T-cell (primary cell): ENCODE results near the gene COL19A1. TPM values are rescaled to one million over a fixed set of nuclear protein-coding genes. Genes with fewer than 3 reads are reported as not detected.

ENCODE experiments used
- ATAC-seq, 4 experiments: fragments of 200-7000 bp in 3 of 4; fragments of 150-1000 bp in 1 of 4; cut with Tn5 transposase; replicated peaks in 1 of 4; 1 replicate in 3 of 4; 2 replicates in 1 of 4; pipeline ENCODE4 v1.10.0; 2021; ENCODE audit warnings: moderate library complexity in 3 of 4, mild to moderate bottlenecking in 2 of 4, moderate number of reproducible peaks in 1 of 4
- CTCF ChIA-PET, 2 donors: fragments of 300-600 bp; sonication (Branson Sonifier 250); formaldehyde crosslinking; loops; one replicate each; lab custom pipeline; 2022; ENCODE audit warnings: antibody characterized with exemption in 2 of 2; lab: Charles Lee
- POLR2A ChIA-PET, 2 donors: fragments of 300-600 bp; sonication (Branson Sonifier 250); formaldehyde crosslinking; loops; one replicate each; lab custom pipeline; 2022; ENCODE audit warnings: antibody characterized with exemption in 2 of 2; lab: Charles Lee
- DNase-seq, 35 experiments: peaks; one replicate each; pipeline versions ENCODE4 v3.0.0 to v3.0.0-alpha.2; 2013 to 2023
- H3K27ac ChIP-seq: one replicate; pipeline ENCODE4 v1.5.1; 2013; ENCODE audit warnings: low read length
- H3K27me3 ChIP-seq, 2 experiments: replicated peaks in 1 of 2; 1 replicate in 1 of 2; 2 replicates in 1 of 2; pipeline versions ENCODE4 v1.6.1 to v1.7.0; 2013; ENCODE audit warnings: low read length in 1 of 2, mixed read lengths in 1 of 2; ENCODE audit not compliant: control insufficient read depth in 2 of 2, insufficient read depth in 2 of 2; ENCODE audit errors: extremely low read depth in 1 of 2
- H3K36me3 ChIP-seq, 2 donors: 1 replicate in 1 of 2; 2 replicates in 1 of 2; pipeline versions ENCODE4 v1.6.1 to v1.7.0; 2013; ENCODE audit warnings: low read length in 1 of 2; ENCODE audit not compliant: control insufficient read depth in 2 of 2, insufficient read depth in 1 of 2; ENCODE audit errors: extremely low read depth in 1 of 2
- H3K4me1 ChIP-seq, 2 experiments: 1 replicate in 1 of 2; 2 replicates in 1 of 2; pipeline versions ENCODE4 v1.6.1 to v1.7.0; 2013; ENCODE audit warnings: low read length in 2 of 2, mixed read lengths in 1 of 2; ENCODE audit not compliant: insufficient read depth in 2 of 2, control insufficient read depth in 1 of 2; ENCODE audit errors: extremely low read depth in 1 of 2
- H3K4me3 ChIP-seq, 2 donors: 1 replicate in 1 of 2; 2 replicates in 1 of 2; pipeline versions ENCODE4 v1.5.1 to v1.7.0; 2013; ENCODE audit warnings: mild to moderate bottlenecking in 2 of 2, low read length in 1 of 2, moderate library complexity in 1 of 2; ENCODE audit not compliant: control insufficient read depth in 1 of 2; ENCODE audit errors: extremely low read depth in 1 of 2
- H3K9me3 ChIP-seq: 2 replicates; pipeline ENCODE4 v1.7.0; 2013
- H3K27ac Mint-ChIP-seq, 2 donors: one replicate each; pipeline ENCODE4 v1.8.0; 2020 to 2021; ENCODE audit warnings: mild to moderate bottlenecking in 2 of 2, mixed read lengths in 2 of 2
- H3K27me3 Mint-ChIP-seq, 2 donors: one replicate each; pipeline ENCODE4 v1.8.0; 2021 to 2022; ENCODE audit warnings: mixed read lengths in 2 of 2
- H3K36me3 Mint-ChIP-seq: one replicate; pipeline ENCODE4 v1.8.0; 2021; ENCODE audit warnings: mixed read lengths
- H3K4me1 Mint-ChIP-seq, 3 donors: one replicate each; pipeline ENCODE4 v1.8.0; 2020 to 2022; ENCODE audit warnings: mixed read lengths in 3 of 3, mild to moderate bottlenecking in 1 of 3
- H3K4me3 Mint-ChIP-seq, 3 donors: one replicate each; pipeline ENCODE4 v1.8.0; 2020 to 2022; ENCODE audit warnings: mild to moderate bottlenecking in 3 of 3, mixed read lengths in 3 of 3, moderate library complexity in 3 of 3
- H3K9me3 Mint-ChIP-seq, 3 donors: one replicate each; pipeline ENCODE4 v1.8.0; 2020 to 2022; ENCODE audit warnings: mixed read lengths in 3 of 3
- WGBS: methylation state at CpG from one replicate; pipeline ENCODE4 v1.1.5; 2013; ENCODE audit warnings: missing lambda C conversion rate; ENCODE audit not compliant: insufficient coverage; 5-methylcytosine and 5-hydroxymethylcytosine counted together
- total RNA-seq, 35 experiments: library from RNA in 6 of 35; stranded (reverse) in 6 of 35; fragments of 120-200 nt in 1 of 35; gene quantifications; one replicate each; pipeline versions ENCODE4 v1.2.1 to v1.2.4 and lab custom pipeline; 2013 to 2026

COL19A1 gene
- total RNA-seq, 5 donors from 2014 or later (not counting 1 experiment from before 2014, with no cell fraction given), result 0.42 to 2.3 (median 0.55) TPM

GRCh38 chr6:70130865-70131264 is 264.5 kb downstream of the COL19A1 start:
- ChIA-PET CTCF (no interaction called here), POLR2A (no interaction called here)
- Mint-ChIP-seq H3K9me3 (no peaks in the 10 kb centered on the region), H3K27ac (no peak overlapping the region), H3K36me3 (no peaks in the 10 kb centered on the region), H3K4me1 (no peaks in the 10 kb centered on the region), H3K4me3 (no peak overlapping the region), H3K27me3 (no peaks in the 10 kb centered on the region)
- H3K36me3 ChIP-seq, result no peaks in the 10 kb centered on the region
- no peaks in the 10 kb centered on the region for H3K4me1 ChIP-seq
- H3K27ac ChIP-seq, result no peak overlapping the region
- no peak for ATAC-seq
- H3K4me3 ChIP-seq, result no peak overlapping the region
- peaks cover 0 to 3% of the 10 kb centered on the region in 2 experiments for H3K27me3 ChIP-seq
- DNase-seq, result no peak
- H3K9me3 ChIP-seq, result no peaks in the 10 kb centered on the region
- WGBS, result no CpG with 5 or more reads among the region's 1 CpG

GRCh38 chr6:70131528-70131927 is 265.2 kb downstream of the COL19A1 start:
- no peaks in the 10 kb centered on the region for H3K9me3 ChIP-seq
- H3K4me3 ChIP-seq, result no peak overlapping the region
- H3K4me3 Mint-ChIP-seq, result no peak overlapping the region
- DNase-seq (no peak), ATAC-seq (no peak)
- POLR2A ChIA-PET, result interaction anchor here in 1 of 2 donors (0.6 kb wide), 1 partner anchor 1768 kb away, joined by 4 read pairs; no protein-coding TSS in a partner anchor
- peaks cover 0 to 3% of the 10 kb centered on the region in 2 experiments for H3K27me3 ChIP-seq
- no peaks in the 10 kb centered on the region for H3K9me3 Mint-ChIP-seq
- no peak overlapping the region for H3K27ac Mint-ChIP-seq
- CTCF ChIA-PET, result no interaction called here
- H3K4me1 Mint-ChIP-seq, result no peaks in the 10 kb centered on the region
- no peaks in the 10 kb centered on the region for H3K36me3 ChIP-seq
- H3K27ac ChIP-seq, result no peak overlapping the region
- no peaks in the 10 kb centered on the region for H3K36me3 Mint-ChIP-seq
- no peaks in the 10 kb centered on the region for H3K27me3 Mint-ChIP-seq
- no peaks in the 10 kb centered on the region for H3K4me1 ChIP-seq
- WGBS, result no CpG with 5 or more reads among the region's 2 CpGs

- ATAC-seq (no peak), DNase-seq (no peak)
- CTCF ChIA-PET, result no interaction called here
- Histone ChIP-seq H3K9me3 (no peaks in the 10 kb centered on the region), H3K4me1 (no peaks in the 10 kb centered on the region), H3K27ac (no peak overlapping the region), H3K36me3 (no peaks in the 10 kb centered on the region), H3K27me3 (peaks cover 0 to 3% of the 10 kb centered on the region in 2 experiments), H3K4me3 (no peak overlapping the region)
- H3K27me3 Mint-ChIP-seq, result peaks cover 0 to 4% of the 10 kb centered on the region in 2 donors
- H3K36me3 Mint-ChIP-seq, result no peaks in the 10 kb centered on the region
- no peak overlapping the region for H3K4me3 Mint-ChIP-seq
- H3K4me1 Mint-ChIP-seq, result no peaks in the 10 kb centered on the region
- H3K9me3 Mint-ChIP-seq, result no peaks in the 10 kb centered on the region
- H3K27ac Mint-ChIP-seq, result no peak overlapping the region
- POLR2A ChIA-PET, result no interaction called here
- 80% methylated on average over 1 of the region's 4 CpGs for WGBS
These were observed 266.9 kb downstream of the COL19A1 start for GRCh38 chr6:70133246-70133645.

- no peaks in the 10 kb centered on the region for H3K4me1 Mint-ChIP-seq
- Histone ChIP-seq H3K27me3 (peaks cover 0 to 3% of the 10 kb centered on the region in 2 experiments), H3K9me3 (no peaks in the 10 kb centered on the region), H3K27ac (no peak overlapping the region), H3K4me3 (no peak overlapping the region), H3K4me1 (no peaks in the 10 kb centered on the region), H3K36me3 (no peaks in the 10 kb centered on the region)
- no peaks in the 10 kb centered on the region for H3K36me3 Mint-ChIP-seq
- no CpG with 5 or more reads among the region's 2 CpGs for WGBS
- ChIA-PET CTCF (interaction anchor here in 1 of 2 donors (1.1 kb wide), 1 partner anchor 9 kb away, joined by 3 read pairs; no protein-coding TSS in a partner anchor), POLR2A (no interaction called here)
- no peak overlapping the region for H3K4me3 Mint-ChIP-seq
- H3K27ac Mint-ChIP-seq, result no peak overlapping the region
- peaks cover 0 to 4% of the 10 kb centered on the region in 2 donors for H3K27me3 Mint-ChIP-seq
- DNase-seq (no peak), ATAC-seq (no peak)
- no peaks in the 10 kb centered on the region for H3K9me3 Mint-ChIP-seq
These were observed 268.2 kb downstream of the COL19A1 start for GRCh38 chr6:70134542-70134941.

GRCh38 chr6:70135219-70136160 is 269.1 kb downstream of the COL19A1 start:
- no peaks in the 10 kb centered on the region for H3K9me3 Mint-ChIP-seq
- no peaks in the 10 kb centered on the region for H3K4me1 Mint-ChIP-seq
- POLR2A ChIA-PET, result no interaction called here
- DNase-seq (no peak), ATAC-seq (no peak)
- WGBS, result 60% methylated on average over 6 of the region's 10 CpGs
- CTCF ChIA-PET, result no interaction called here
- no peak overlapping the region for H3K4me3 Mint-ChIP-seq
- Histone ChIP-seq H3K9me3 (no peaks in the 10 kb centered on the region), H3K4me1 (no peaks in the 10 kb centered on the region), H3K27ac (no peak overlapping the region), H3K4me3 (no peak overlapping the region), H3K36me3 (no peaks in the 10 kb centered on the region), H3K27me3 (peaks cover 0 to under 1% of the 10 kb centered on the region in 2 experiments)
- peaks cover 0 to 4% of the 10 kb centered on the region in 2 donors for H3K27me3 Mint-ChIP-seq
- H3K27ac Mint-ChIP-seq, result no peak overlapping the region
- no peaks in the 10 kb centered on the region for H3K36me3 Mint-ChIP-seq

GRCh38 chr6:70136996-70137395 is 270.6 kb downstream of the COL19A1 start:
- H3K4me3 Mint-ChIP-seq, result no peak overlapping the region
- H3K36me3 Mint-ChIP-seq, result no peaks in the 10 kb centered on the region
- peaks cover 0 to 4% of the 10 kb centered on the region in 2 donors for H3K27me3 Mint-ChIP-seq
- Histone ChIP-seq H3K4me3 (no peak overlapping the region), H3K27me3 (no peaks in the 10 kb centered on the region), H3K27ac (no peak overlapping the region), H3K4me1 (no peaks in the 10 kb centered on the region), H3K36me3 (no peaks in the 10 kb centered on the region), H3K9me3 (no peaks in the 10 kb centered on the region)
- no peak for ATAC-seq
- no peaks in the 10 kb centered on the region for H3K4me1 Mint-ChIP-seq
- no peak for DNase-seq
- H3K27ac Mint-ChIP-seq, result no peak overlapping the region
- ChIA-PET CTCF (no interaction called here), POLR2A (no interaction called here)
- no CpG with 5 or more reads among the region's 1 CpG for WGBS
- H3K9me3 Mint-ChIP-seq, result no peaks in the 10 kb centered on the region
